SH-SY5Y (cell line): ENCODE measurements around the gene GALNS.

ENCODE experiments used
- GATA2 ChIP-seq: IDR thresholded peaks from 2 replicates; pipeline ENCODE4 v1.6.1; 2011; ENCODE audit warnings: mild to moderate bottlenecking, low read depth, low read length
- GATA3 ChIP-seq: IDR thresholded peaks from 2 replicates; pipeline ENCODE4 v1.6.1; 2011; ENCODE audit warnings: low read depth, mild to moderate bottlenecking, low read length, moderate library complexity

The GALNS gene

GRCh38 chr16:88830783-88831182 is 26.0 kb downstream of the GALNS start:
- TF ChIP-seq GATA3: no peak
- TF ChIP-seq GATA2: no peak

GRCh38 chr16:88830258-88830657 is 26.5 kb downstream of the GALNS start:
- TF ChIP-seq GATA2 (no peak), GATA3 (no peak)

- TF ChIP-seq GATA3 (no peak), GATA2 (no peak)
Observed at GRCh38 chr16:88828711-88829110, 28.0 kb downstream of the GALNS start.

- no peak for TF ChIP-seq GATA2
- no peak for TF ChIP-seq GATA3
Observed at GRCh38 chr16:88827727-88828126, 29.0 kb downstream of the GALNS start.

- TF ChIP-seq GATA3: no peak
- no peak for TF ChIP-seq GATA2
Observed at GRCh38 chr16:88826070-88826840, 30.5 kb downstream of the GALNS start.

GRCh38 chr16:88825146-88825545 is 31.6 kb downstream of the GALNS start:
- TF ChIP-seq GATA2 (no peak), GATA3 (no peak)

- TF ChIP-seq GATA2: no peak
- TF ChIP-seq GATA3: no peak
Observed at GRCh38 chr16:88824256-88825077, 32.3 kb downstream of the GALNS start.

- TF ChIP-seq GATA3: no peak
- no peak for TF ChIP-seq GATA2
Observed at GRCh38 chr16:88822281-88823040, 34.3 kb downstream of the GALNS start.

GRCh38 chr16:88821168-88821850 is 35.4 kb downstream of the GALNS start:
- no peak for TF ChIP-seq GATA3
- no peak for TF ChIP-seq GATA2

GRCh38 chr16:88820385-88821025 is 36.2 kb downstream of the GALNS start:
- no peak for TF ChIP-seq GATA2
- TF ChIP-seq GATA3: no peak

- TF ChIP-seq GATA2 (no peak), GATA3 (no peak)
Observed at GRCh38 chr16:88819126-88819525, 37.6 kb downstream of the GALNS start.

- TF ChIP-seq GATA3 (no peak), GATA2 (no peak)
Observed at GRCh38 chr16:88818575-88818874, 38.2 kb downstream of the GALNS start.

- TF ChIP-seq GATA3 (no peak), GATA2 (no peak)
Observed at GRCh38 chr16:88817785-88818574, 38.8 kb downstream of the GALNS start.
